ENCODE measurements around the gene AMOTL1. TPM values are rescaled to one million over a fixed set of nuclear protein-coding genes. Genes with fewer than 3 reads are reported as not detected.

The AMOTL1 gene
- total RNA-seq, 2 experiments from 2014 or later, result 0.08 TPM; not detected in 1

GRCh38 chr11:94861306-94861845, 93.2 kb downstream of the AMOTL1 start:
- ChIA-PET CTCF (no interaction called here), POLR2A (no interaction called here)
- ATAC-seq (ENCODE audit: poor library complexity), result no peak
- H3K4me1 ChIP-seq (ENCODE audit: insufficient read depth, low read length), result no peaks in the 10 kb centered on the region
- no peak overlapping the region for H3K4me3 ChIP-seq (ENCODE audit: low read length)
- no peak overlapping the region for H3K27ac ChIP-seq (ENCODE audit: low read depth in 1 of 2, low read length in 2 of 2)
- no peaks in the 10 kb centered on the region for H3K4me1 Mint-ChIP-seq (ENCODE audit: low read depth)
- H3K27me3 Mint-ChIP-seq, result no peaks in the 10 kb centered on the region
- H3K36me3 ChIP-seq (ENCODE audit: insufficient read depth, low read length), result no peaks in the 10 kb centered on the region
- H3K27me3 ChIP-seq (ENCODE audit: control insufficient read depth in 1 of 2, insufficient read depth in 2 of 2, low read length in 2 of 2), result no peaks in the 10 kb centered on the region
- H3K9me3 Mint-ChIP-seq, result no peaks in the 10 kb centered on the region
- intact Hi-C loops (cut with DNase I, micrococcal nuclease), result no loop called here
- H3K27ac Mint-ChIP-seq, result no peak overlapping the region
- H3K36me3 Mint-ChIP-seq (ENCODE audit: low read depth), result no peaks in the 10 kb centered on the region
- no peak overlapping the region for H3K4me3 Mint-ChIP-seq
- TF ChIP-seq CTCF (IDR thresholded peaks at IDR 0.05), result no peak
- no peaks in the 10 kb centered on the region for H3K9me3 ChIP-seq (ENCODE audit: control insufficient read depth in 1 of 2, insufficient read depth in 1 of 2, low read length in 2 of 2)
- DNase-seq, result no peak

- intact Hi-C loops (cut with DNase I, micrococcal nuclease), result no loop called here
- no peak for TF ChIP-seq CTCF (IDR thresholded peaks at IDR 0.05)
- CTCF ChIA-PET, result no interaction called here
Observed at GRCh38 chr11:94862926-94863880, 95.0 kb downstream of the AMOTL1 start.

GRCh38 chr11:94864506-94865045, 96.4 kb downstream of the AMOTL1 start:
- intact Hi-C loops (cut with DNase I, micrococcal nuclease), result no loop called here
- Mint-ChIP-seq H3K4me3 (no peak overlapping the region), H3K4me1 (ENCODE audit: low read depth) (no peaks in the 10 kb centered on the region), H3K9me3 (no peaks in the 10 kb centered on the region), H3K27ac (no peak overlapping the region), H3K27me3 (no peaks in the 10 kb centered on the region), H3K36me3 (ENCODE audit: low read depth) (no peaks in the 10 kb centered on the region)
- ATAC-seq (ENCODE audit: poor library complexity) (no peak), DNase-seq (no peak)
- H3K27me3 ChIP-seq (ENCODE audit: control insufficient read depth in 1 of 2, insufficient read depth in 2 of 2, low read length in 2 of 2), result no peaks in the 10 kb centered on the region
- H3K36me3 ChIP-seq (ENCODE audit: insufficient read depth, low read length), result no peaks in the 10 kb centered on the region
- H3K9me3 ChIP-seq (ENCODE audit: control insufficient read depth in 1 of 2, insufficient read depth in 1 of 2, low read length in 2 of 2), result no peaks in the 10 kb centered on the region
- no peak overlapping the region for H3K4me3 ChIP-seq (ENCODE audit: low read length)
- CTCF ChIA-PET, result no interaction called here
- TF ChIP-seq CTCF (IDR thresholded peaks at IDR 0.05), result no peak
- H3K4me1 ChIP-seq (ENCODE audit: insufficient read depth, low read length), result no peaks in the 10 kb centered on the region
- POLR2A ChIA-PET, result no interaction called here
- H3K27ac ChIP-seq (ENCODE audit: low read depth in 1 of 2, low read length in 2 of 2), result no peak overlapping the region

More at GRCh38 chr11:94862926-94863880, 95.0 kb downstream of the AMOTL1 start:
- no peaks in the 10 kb centered on the region for H3K36me3 Mint-ChIP-seq (ENCODE audit: low read depth)
- no peak for ATAC-seq (ENCODE audit: poor library complexity)
- H3K27ac Mint-ChIP-seq, result no peak overlapping the region
- Histone ChIP-seq H3K27me3 (ENCODE audit: control insufficient read depth in 1 of 2, insufficient read depth in 2 of 2, low read length in 2 of 2) (no peaks in the 10 kb centered on the region), H3K9me3 (ENCODE audit: control insufficient read depth in 1 of 2, insufficient read depth in 1 of 2, low read length in 2 of 2) (no peaks in the 10 kb centered on the region), H3K4me3 (ENCODE audit: low read length) (no peak overlapping the region), H3K36me3 (ENCODE audit: insufficient read depth, low read length) (no peaks in the 10 kb centered on the region), H3K27ac (ENCODE audit: low read depth in 1 of 2, low read length in 2 of 2) (no peak overlapping the region), H3K4me1 (ENCODE audit: insufficient read depth, low read length) (no peaks in the 10 kb centered on the region)
- POLR2A ChIA-PET, result interaction anchor here (0.6 kb wide), 1 partner anchor 119 kb away, joined by 3 read pairs; no protein-coding TSS in a partner anchor
- no peaks in the 10 kb centered on the region for H3K27me3 Mint-ChIP-seq
- H3K4me3 Mint-ChIP-seq, result no peak overlapping the region
- H3K9me3 Mint-ChIP-seq, result no peaks in the 10 kb centered on the region
- no peak for DNase-seq
- H3K4me1 Mint-ChIP-seq (ENCODE audit: low read depth), result no peaks in the 10 kb centered on the region

Data from CD4-positive, alpha-beta T cell (primary cell).